ENCODE results near the gene LIAS.

- TF ChIP-seq ZNF391 (tag by site-specific recombination; IDR thresholded peaks at IDR 0.05; ENCODE audit: borderline replicate concordance, low read depth) (no peak), CTCF (tag by site-specific recombination; IDR thresholded peaks at IDR 0.05) (no peak), ZNF768 (tag by site-specific recombination; IDR thresholded peaks at IDR 0.05) (no peak), ZNF558 (tag by site-specific recombination; IDR thresholded peaks at IDR 0.05) (no peak), PBX3 (CRISPR knock-in tag; IDR thresholded peaks at IDR 0.05) (no peak), ZNF274 (IDR thresholded peaks at IDR 0.05; ENCODE audit: low read length) (no peak), ZNF274 (tag by site-specific recombination; IDR thresholded peaks at IDR 0.05; ENCODE audit: borderline replicate concordance) (no peak)
- TF ChIP-seq, protein P1, sequence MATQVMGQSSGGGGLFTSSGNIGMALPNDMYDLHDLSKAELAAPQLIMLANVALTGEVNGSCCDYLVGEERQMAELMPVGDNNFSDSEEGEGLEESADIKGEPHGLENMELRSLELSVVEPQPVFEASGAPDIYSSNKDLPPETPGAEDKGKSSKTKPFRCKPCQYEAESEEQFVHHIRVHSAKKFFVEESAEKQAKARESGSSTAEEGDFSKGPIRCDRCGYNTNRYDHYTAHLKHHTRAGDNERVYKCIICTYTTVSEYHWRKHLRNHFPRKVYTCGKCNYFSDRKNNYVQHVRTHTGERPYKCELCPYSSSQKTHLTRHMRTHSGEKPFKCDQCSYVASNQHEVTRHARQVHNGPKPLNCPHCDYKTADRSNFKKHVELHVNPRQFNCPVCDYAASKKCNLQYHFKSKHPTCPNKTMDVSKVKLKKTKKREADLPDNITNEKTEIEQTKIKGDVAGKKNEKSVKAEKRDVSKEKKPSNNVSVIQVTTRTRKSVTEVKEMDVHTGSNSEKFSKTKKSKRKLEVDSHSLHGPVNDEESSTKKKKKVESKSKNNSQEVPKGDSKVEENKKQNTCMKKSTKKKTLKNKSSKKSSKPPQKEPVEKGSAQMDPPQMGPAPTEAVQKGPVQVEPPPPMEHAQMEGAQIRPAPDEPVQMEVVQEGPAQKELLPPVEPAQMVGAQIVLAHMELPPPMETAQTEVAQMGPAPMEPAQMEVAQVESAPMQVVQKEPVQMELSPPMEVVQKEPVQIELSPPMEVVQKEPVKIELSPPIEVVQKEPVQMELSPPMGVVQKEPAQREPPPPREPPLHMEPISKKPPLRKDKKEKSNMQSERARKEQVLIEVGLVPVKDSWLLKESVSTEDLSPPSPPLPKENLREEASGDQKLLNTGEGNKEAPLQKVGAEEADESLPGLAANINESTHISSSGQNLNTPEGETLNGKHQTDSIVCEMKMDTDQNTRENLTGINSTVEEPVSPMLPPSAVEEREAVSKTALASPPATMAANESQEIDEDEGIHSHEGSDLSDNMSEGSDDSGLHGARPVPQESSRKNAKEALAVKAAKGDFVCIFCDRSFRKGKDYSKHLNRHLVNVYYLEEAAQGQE (tag by site-specific recombination; IDR thresholded peaks at IDR 0.05), result no peak
- TF ChIP-seq, protein P2, sequence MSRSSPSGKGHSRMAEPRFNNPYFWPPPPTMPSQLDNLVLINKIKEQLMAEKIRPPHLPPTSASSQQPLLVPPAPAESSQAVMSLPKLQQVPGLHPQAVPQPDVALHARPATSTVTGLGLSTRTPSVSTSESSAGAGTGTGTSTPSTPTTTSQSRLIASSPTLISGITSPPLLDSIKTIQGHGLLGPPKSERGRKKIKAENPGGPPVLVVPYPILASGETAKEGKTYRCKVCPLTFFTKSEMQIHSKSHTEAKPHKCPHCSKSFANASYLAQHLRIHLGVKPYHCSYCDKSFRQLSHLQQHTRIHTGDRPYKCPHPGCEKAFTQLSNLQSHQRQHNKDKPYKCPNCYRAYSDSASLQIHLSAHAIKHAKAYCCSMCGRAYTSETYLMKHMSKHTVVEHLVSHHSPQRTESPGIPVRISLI (tag by site-specific recombination; IDR thresholded peaks at IDR 0.05), result no peak
- TF ChIP-seq, protein P3, sequence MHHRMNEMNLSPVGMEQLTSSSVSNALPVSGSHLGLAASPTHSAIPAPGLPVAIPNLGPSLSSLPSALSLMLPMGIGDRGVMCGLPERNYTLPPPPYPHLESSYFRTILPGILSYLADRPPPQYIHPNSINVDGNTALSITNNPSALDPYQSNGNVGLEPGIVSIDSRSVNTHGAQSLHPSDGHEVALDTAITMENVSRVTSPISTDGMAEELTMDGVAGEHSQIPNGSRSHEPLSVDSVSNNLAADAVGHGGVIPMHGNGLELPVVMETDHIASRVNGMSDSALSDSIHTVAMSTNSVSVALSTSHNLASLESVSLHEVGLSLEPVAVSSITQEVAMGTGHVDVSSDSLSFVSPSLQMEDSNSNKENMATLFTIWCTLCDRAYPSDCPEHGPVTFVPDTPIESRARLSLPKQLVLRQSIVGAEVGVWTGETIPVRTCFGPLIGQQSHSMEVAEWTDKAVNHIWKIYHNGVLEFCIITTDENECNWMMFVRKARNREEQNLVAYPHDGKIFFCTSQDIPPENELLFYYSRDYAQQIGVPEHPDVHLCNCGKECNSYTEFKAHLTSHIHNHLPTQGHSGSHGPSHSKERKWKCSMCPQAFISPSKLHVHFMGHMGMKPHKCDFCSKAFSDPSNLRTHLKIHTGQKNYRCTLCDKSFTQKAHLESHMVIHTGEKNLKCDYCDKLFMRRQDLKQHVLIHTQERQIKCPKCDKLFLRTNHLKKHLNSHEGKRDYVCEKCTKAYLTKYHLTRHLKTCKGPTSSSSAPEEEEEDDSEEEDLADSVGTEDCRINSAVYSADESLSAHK (tag by site-specific recombination; IDR thresholded peaks at IDR 0.05), result no peak
These were observed 15.9 kb upstream of the LIAS start for GRCh38 chr4:39442998-39443397.
